Endothelial cell of umbilical vein (primary cell): Measurements from ENCODE around the gene BRD3. TPM values are rescaled to one million over a fixed set of nuclear protein-coding genes. Genes with fewer than 3 reads are reported as not detected.

Experiments used
- BruUV-seq: library from RNA; stranded (reverse); fragments of 400-500 nt; replicated peaks from 2 replicates; lab custom pipeline; 2021; lab: Mats Ljungman, UMichigan
- CTCF ChIA-PET: fragments of 300-600, 350-600 bp; sonication (Branson Sonifier 250); formaldehyde crosslinking; loops from one replicate; lab custom pipeline; 2021; ENCODE audit warnings: antibody characterized with exemption, inconsistent platforms; lab: Charles Lee
- POLR2A ChIA-PET: fragments of 300-600, 350-600 bp; sonication (Branson Sonifier 250); formaldehyde crosslinking; loops from one replicate; lab custom pipeline; 2021; ENCODE audit warnings: antibody characterized with exemption, inconsistent platforms; lab: Charles Lee
- DNase-seq: peaks from one replicate; pipeline ENCODE4 v3.0.0-alpha.2; 2011; ENCODE audit warnings: low read depth, low spot score
- FAIRE-seq: peaks from 2 replicates; lab custom pipeline; 2011; peaks lifted over from hg19 to GRCh38; lab: Jason Lieb, UNC
- H2AFZ ChIP-seq: 2 replicates; pipeline ENCODE4 v1.6.0; 2012; ENCODE audit warnings: low read depth, low read length, control low read depth, inconsistent platforms
- H3K27ac ChIP-seq: 2 replicates; pipeline ENCODE4 v1.5.1; 2011; ENCODE audit warnings: low read depth, mild to moderate bottlenecking, control low read depth, low read length, moderate library complexity; ENCODE audit not compliant: insufficient read depth
- H3K27me3 ChIP-seq, 2 experiments: 2 replicates each; pipeline versions ENCODE4 v1.6.0 to v1.6.1; 2011; ENCODE audit warnings: low read length in 2 of 2, mixed read lengths in 1 of 2; ENCODE audit not compliant: control insufficient read depth in 2 of 2, insufficient read depth in 2 of 2
- H3K36me3 ChIP-seq, 2 experiments: 2 replicates in 1 of 2; 3 replicates in 1 of 2; pipeline ENCODE4 v1.5.1; 2011; ENCODE audit warnings: low read length in 2 of 2, mild to moderate bottlenecking in 1 of 2, moderate library complexity in 1 of 2; ENCODE audit not compliant: control insufficient read depth in 2 of 2, insufficient read depth in 2 of 2; ENCODE audit errors: extremely low read depth in 1 of 2
- H3K4me1 ChIP-seq: 3 replicates; pipeline ENCODE4 v1.5.1; 2011; ENCODE audit warnings: mild to moderate bottlenecking, low read length; ENCODE audit not compliant: control insufficient read depth, insufficient read depth; ENCODE audit errors: extremely low read depth
- H3K4me2 ChIP-seq: 2 replicates; pipeline ENCODE4 v1.6.1; 2011; ENCODE audit warnings: low read length, control low read depth, mixed read lengths; ENCODE audit not compliant: insufficient read depth
- H3K4me3 ChIP-seq, 3 experiments: fragments of 200-600 bp in 1 of 3; sonication (generic), shearing (Covaris generic) in 1 of 3; replicated peaks in 1 of 3; 2 replicates each; pipeline ENCODE4 v1.5.1; 2011 to 2016; ENCODE audit warnings: control low read depth in 3 of 3, low read length in 3 of 3, mild to moderate bottlenecking in 2 of 3, inconsistent platforms in 1 of 3, low read depth in 1 of 3, moderate library complexity in 1 of 3; ENCODE audit not compliant: insufficient read depth in 1 of 3
- H3K79me2 ChIP-seq: 2 replicates; pipeline ENCODE4 v1.6.0; 2012; ENCODE audit warnings: low read length, inconsistent platforms; ENCODE audit not compliant: control insufficient read depth, insufficient read depth
- H3K9ac ChIP-seq: replicated peaks from 2 replicates; pipeline ENCODE3; 2011; ENCODE audit warnings: low read length, control low read depth; ENCODE audit not compliant: insufficient read depth; ENCODE audit errors: extremely low read depth
- H3K9me1 ChIP-seq: replicated peaks from 3 replicates; pipeline ENCODE4 v1.6.0; 2011; ENCODE audit warnings: mild to moderate bottlenecking, low read length; ENCODE audit not compliant: control insufficient read depth, insufficient read depth; ENCODE audit errors: extremely low read depth
- H3K9me3 ChIP-seq: replicated peaks from 2 replicates; pipeline ENCODE4 v1.5.1; 2012; ENCODE audit warnings: low read length, inconsistent platforms; ENCODE audit not compliant: control insufficient read depth, insufficient read depth
- H4K20me1 ChIP-seq: replicated peaks from 2 replicates; pipeline ENCODE3; 2011; ENCODE audit warnings: mild to moderate bottlenecking, low read length; ENCODE audit not compliant: control insufficient read depth, insufficient read depth; ENCODE audit errors: extremely low read depth
- CTCF ChIP-seq, 2 donors: IDR thresholded peaks; 1 replicate in 1 of 2; 2 replicates in 1 of 2; pipeline ENCODE4 v1.5.1; 2011; ENCODE audit warnings: low read length in 2 of 2, mild to moderate bottlenecking in 2 of 2, moderate library complexity in 2 of 2, control low read depth in 1 of 2, inconsistent platforms in 1 of 2, low read depth in 1 of 2; ENCODE audit not compliant: insufficient read depth in 1 of 2; ENCODE audit errors: extremely low read depth in 1 of 2
- EZH2 ChIP-seq: IDR thresholded peaks from 2 replicates; pipeline ENCODE4 v1.6.1; 2012; ENCODE audit warnings: borderline replicate concordance, low read depth, mild to moderate bottlenecking, moderate library complexity, low read length, inconsistent platforms; ENCODE audit not compliant: severe bottlenecking
- FOS ChIP-seq: IDR thresholded peaks from 2 replicates; pipeline ENCODE4 v1.6.1; 2011; ENCODE audit warnings: mild to moderate bottlenecking, low read length, moderate library complexity, borderline replicate concordance; ENCODE audit not compliant: insufficient read depth
- GATA2 ChIP-seq: IDR thresholded peaks from 2 replicates; pipeline ENCODE4 v1.7.0; 2011; ENCODE audit warnings: low read depth, mild to moderate bottlenecking, moderate library complexity, mixed read lengths, low read length; ENCODE audit not compliant: insufficient read length, insufficient read depth
- JUN ChIP-seq: IDR thresholded peaks from 2 replicates; pipeline ENCODE4 v1.6.1; 2011; ENCODE audit warnings: borderline replicate concordance, low read depth; ENCODE audit not compliant: insufficient read length, insufficient read depth
- MAX ChIP-seq: IDR thresholded peaks from 2 replicates; pipeline ENCODE4 v1.6.1; 2011; ENCODE audit not compliant: insufficient read depth, insufficient read length
- MYC ChIP-seq: IDR thresholded peaks from one replicate; pipeline ENCODE4 v1.6.1; 2011; ENCODE audit warnings: mild to moderate bottlenecking, low read depth, low read length
- POLR2A ChIP-seq: IDR thresholded peaks from 2 replicates; pipeline ENCODE4 v1.6.1; 2012; ENCODE audit warnings: low read depth, mild to moderate bottlenecking, control low read depth, low read length
- POLR2AphosphoS5 ChIP-seq: IDR thresholded peaks from 2 replicates; pipeline ENCODE4 v1.6.1; 2012; ENCODE audit warnings: low read depth, mild to moderate bottlenecking, control low read depth, low read length, moderate library complexity; ENCODE audit not compliant: insufficient read depth
- dilution Hi-C: fragments of 300-500 bp; cut with MboI; formaldehyde crosslinking; loops from one replicate; pipeline ENCODE4 v1.15.0; 2019; ENCODE audit warnings: low sequenced_read_pairs; ENCODE audit not compliant: extremely low pct_ligation_motif_present
- intact Hi-C: fragments of 100-400 bp; cut with micrococcal nuclease; formaldehyde crosslinking; loops from one replicate; pipeline ENCODE4 v1.10.0; 2022
- polyA plus RNA-seq, 4 experiments: library from polyadenylated mRNA; depleted of rRNA in 3 of 4; stranded (reverse) in 3 of 4; unstranded in 1 of 4; fragments of >200 nt; gene quantifications; 2 replicates each; pipeline versions ENCODE4 v1.2.1 to v1.2.3, GENCODE V29; 2011 to 2012; ENCODE audit warnings: missing spikeins in 1 of 4
- total RNA-seq: library from RNA; stranded (reverse); gene quantifications from 2 replicates; pipeline ENCODE4 v1.2.3, GENCODE V29; 2021

Gene BRD3
- total and polyA plus RNA-seq, 2 donors (not counting 3 experiments of a cell fraction or from before 2014, with no cell fraction given), result 10.5 to 47.1 TPM

DNA sequence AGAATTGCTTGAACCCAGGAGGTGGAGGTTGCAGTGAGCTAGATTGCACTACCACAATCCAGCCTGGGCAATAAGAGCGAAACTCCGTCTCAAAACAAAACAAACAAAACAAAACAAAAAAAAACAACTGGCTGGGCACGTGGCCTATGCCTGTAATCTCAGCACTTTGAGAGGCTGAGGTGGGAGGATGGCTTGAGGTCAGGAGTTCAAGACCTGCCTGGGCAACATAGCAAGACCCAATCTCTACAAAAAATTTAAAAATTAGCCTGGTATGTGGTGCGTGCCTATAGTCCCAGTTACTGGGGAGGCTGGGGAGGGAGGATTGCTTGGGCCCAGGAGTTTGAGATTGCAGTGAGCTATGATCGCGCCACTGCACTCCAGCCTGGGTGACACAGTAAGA lies 44.7 kb upstream of the BRD3 start:
- BruUV-seq, result no TSS peak
- no peak overlapping the region for H3K9ac ChIP-seq
- H3K9me1 ChIP-seq, result no peaks in the 10 kb centered on the region
- H2AFZ ChIP-seq, result no peak overlapping the region
- no peak for TF ChIP-seq MYC
- TF ChIP-seq POLR2AphosphoS5, result no peak
- no peak for TF ChIP-seq JUN
- no peak for TF ChIP-seq FOS
- no peak for TF ChIP-seq CTCF (IDR thresholded peaks at IDR 0.05; ENCODE audit: extremely low read depth in 1 of 2, insufficient read depth in 1 of 2, low read depth in 1 of 2, low read length in 2 of 2)
- no peak for TF ChIP-seq GATA2
- TF ChIP-seq POLR2A, result no peak
- TF ChIP-seq MAX, result no peak
- no peak for TF ChIP-seq EZH2
- ChIA-PET CTCF (interaction anchor here (0.8 to 1.6 kb wide), 2 partner anchors 12 to 14 kb away, joined by 3 to 8 read pairs; no protein-coding TSS in a partner anchor), POLR2A (no interaction called here)
- no peaks in the 10 kb centered on the region for H3K4me1 ChIP-seq
- no peaks in the 10 kb centered on the region for H3K27me3 ChIP-seq
- no peak for FAIRE-seq
- intact Hi-C loops, result no loop called here
- no peaks in the 10 kb centered on the region for H3K9me3 ChIP-seq
- no peak overlapping the region for H3K4me3 ChIP-seq
- H4K20me1 ChIP-seq, result no peaks in the 10 kb centered on the region
- no peaks in the 10 kb centered on the region for H3K79me2 ChIP-seq
- H3K27ac ChIP-seq, result no peak overlapping the region
- no peak overlapping the region for H3K4me2 ChIP-seq
- dilution Hi-C loops, result no loop called here
- no peaks in the 10 kb centered on the region for H3K36me3 ChIP-seq
- DNase-seq, result no peak
